Fibroblast of skin of right biceps (primary cell): ENCODE results near the gene PCDHGA12.

Experiments
- DNase-seq: peaks from one replicate; pipeline ENCODE4 v3.0.0-alpha.2; 2013

Gene PCDHGA12

DNA sequence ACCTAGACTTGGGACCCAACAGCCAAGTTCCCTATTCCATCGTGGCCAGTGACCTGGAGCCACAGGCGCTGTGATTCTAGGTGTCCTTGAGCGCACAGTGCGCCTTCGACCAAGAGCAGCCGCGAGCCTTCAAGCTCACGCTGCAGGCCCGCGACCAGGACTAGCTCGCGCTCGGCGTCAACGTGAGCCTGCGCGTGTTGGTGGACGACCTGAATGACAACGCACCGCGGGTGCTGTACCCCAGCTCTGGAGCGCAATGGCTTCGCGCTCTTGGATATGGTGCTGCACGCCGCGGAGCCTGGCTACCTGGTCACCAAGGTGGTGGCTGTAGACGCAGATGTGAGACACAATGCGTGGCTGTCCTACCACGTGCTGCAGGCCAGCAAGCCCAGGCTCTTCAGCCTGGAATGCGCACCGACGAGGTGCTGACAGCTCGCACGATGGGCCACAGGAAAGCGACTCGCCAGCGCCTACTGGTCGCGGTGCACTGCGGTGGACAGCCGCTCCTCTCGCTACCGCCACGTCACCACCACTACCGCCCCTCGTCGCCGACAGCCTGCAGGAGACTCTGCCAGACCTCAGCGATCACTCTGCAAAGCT is 11.4 kb downstream of the PCDHGA12 start:
- DNase-seq: no peak

DNA sequence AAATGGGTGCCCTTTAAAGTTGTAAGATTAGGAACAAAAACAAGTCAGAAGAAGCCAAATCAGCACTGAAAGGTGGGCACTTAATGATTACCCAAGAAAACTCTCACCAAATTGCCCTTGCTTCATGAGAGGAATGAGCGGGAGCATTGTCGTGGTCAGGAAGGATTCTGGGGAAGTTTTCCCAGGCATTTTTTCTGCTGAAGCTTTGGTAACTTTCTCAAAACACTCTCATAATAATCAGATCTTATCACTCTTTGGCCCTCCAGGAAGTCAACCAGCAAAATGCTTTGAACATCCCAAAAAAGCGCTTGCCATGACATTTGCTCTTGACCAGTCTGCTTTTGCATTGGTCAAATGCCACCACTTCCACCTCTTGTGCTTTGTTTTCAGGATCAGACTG is 35.0 kb downstream of the PCDHGA12 start:
- peak; percentile 59 for DNase-seq

- DNase-seq: peak; percentile 97
These were observed 45.4 kb downstream of the PCDHGA12 start, which contains the start of gene PCDHGC3 for GRCh38 chr5:141475625-141476131. Gene PCDHGC3, plus strand, starts transcription at chr5:141475966. Its CDS starts 151 bp downstream, at chr5:141476117.

GRCh38 chr5:141476132-141476911 is 46.0 kb downstream of the PCDHGA12 start:
- DNase-seq: peak; percentile 84

DNA sequence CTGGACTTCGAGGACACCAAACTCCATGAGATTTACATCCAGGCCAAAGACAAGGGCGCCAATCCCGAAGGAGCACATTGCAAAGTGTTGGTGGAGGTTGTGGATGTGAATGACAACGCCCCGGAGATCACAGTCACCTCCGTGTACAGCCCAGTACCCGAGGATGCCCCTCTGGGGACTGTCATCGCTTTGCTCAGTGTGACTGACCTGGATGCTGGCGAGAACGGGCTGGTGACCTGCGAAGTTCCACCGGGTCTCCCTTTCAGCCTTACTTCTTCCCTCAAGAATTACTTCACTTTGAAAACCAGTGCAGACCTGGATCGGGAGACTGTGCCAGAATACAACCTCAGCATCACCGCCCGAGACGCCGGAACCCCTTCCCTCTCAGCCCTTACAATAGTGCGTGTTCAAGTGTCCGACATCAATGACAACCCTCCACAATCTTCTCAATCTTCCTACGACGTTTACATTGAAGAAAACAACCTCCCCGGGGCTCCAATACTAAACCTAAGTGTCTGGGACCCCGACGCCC is 46.8 kb downstream of the PCDHGA12 start:
- no peak for DNase-seq

DNA sequence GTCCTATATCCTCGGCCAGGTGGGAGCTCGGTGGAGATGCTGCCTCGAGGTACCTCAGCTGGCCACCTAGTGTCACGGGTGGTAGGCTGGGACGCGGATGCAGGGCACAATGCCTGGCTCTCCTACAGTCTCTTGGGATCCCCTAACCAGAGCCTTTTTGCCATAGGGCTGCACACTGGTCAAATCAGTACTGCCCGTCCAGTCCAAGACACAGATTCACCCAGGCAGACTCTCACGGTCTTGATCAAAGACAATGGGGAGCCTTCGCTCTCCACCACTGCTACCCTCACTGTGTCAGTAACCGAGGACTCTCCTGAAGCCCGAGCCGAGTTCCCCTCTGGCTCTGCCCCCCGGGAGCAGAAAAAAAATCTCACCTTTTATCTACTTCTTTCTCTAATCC is 47.5 kb downstream of the PCDHGA12 start:
- DNase-seq: no peak

DNA sequence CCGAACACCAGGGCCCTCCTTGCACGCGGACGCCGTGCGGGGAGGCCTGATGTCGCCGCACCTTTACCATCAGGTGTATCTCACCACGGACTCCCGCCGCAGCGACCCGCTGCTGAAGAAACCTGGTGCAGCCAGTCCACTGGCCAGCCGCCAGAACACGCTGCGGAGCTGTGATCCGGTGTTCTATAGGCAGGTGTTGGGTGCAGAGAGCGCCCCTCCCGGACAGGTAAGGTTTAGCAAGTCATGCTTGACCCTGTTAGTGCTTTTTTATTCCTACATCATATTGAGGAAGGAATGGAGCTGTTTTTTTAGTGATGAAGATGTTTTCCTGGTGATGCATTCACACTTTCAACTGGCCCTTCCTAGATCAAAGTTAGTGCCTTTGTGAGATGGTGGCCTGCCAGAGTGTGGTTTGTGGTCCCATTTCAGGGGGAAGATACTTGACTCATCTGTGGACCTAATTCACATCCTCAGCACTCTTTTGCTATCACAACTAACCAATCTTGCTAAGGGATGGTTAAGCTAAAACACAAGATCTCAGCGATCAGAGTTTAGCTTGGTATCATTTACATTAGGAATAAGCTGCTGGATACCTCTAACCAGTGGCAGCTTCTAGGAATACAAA is 48.1 kb downstream of the PCDHGA12 start:
- DNase-seq: peak; percentile 78

- DNase-seq: peak; percentile 28
These were observed 49.5 kb downstream of the PCDHGA12 start for GRCh38 chr5:141479776-141480175.
